Measurements from ENCODE around the gene C1D.
"Not testable (repeated sequence)": the region's sequence is repeated elsewhere in the genome, so short reads cannot be mapped to it uniquely, and the experiment has no call there.

The C1D gene

GRCh38 chr2:68000170-68000825, 62.5 kb downstream of the C1D start:
- no peaks in the 10 kb centered on the region for H3K36me3 Mint-ChIP-seq
- H3K9me3 Mint-ChIP-seq, result peaks cover 3% of the 10 kb centered on the region
- no peak for DNase-seq (ENCODE audit: low spot score in 2 of 2)
- no peaks in the 10 kb centered on the region for H3K4me1 Mint-ChIP-seq
- peaks cover 13% of the 10 kb centered on the region for H3K27me3 Mint-ChIP-seq
- ATAC-seq (ENCODE audit: low read depth), result no peak
- no peak overlapping the region for H3K27ac Mint-ChIP-seq
- no peak overlapping the region for H3K4me3 Mint-ChIP-seq

GRCh38 chr2:67999332-67999731, 63.5 kb downstream of the C1D start:
- H3K4me3 Mint-ChIP-seq, result no peak overlapping the region
- H3K9me3 Mint-ChIP-seq, result peaks cover 1% of the 10 kb centered on the region
- no peaks in the 10 kb centered on the region for H3K36me3 Mint-ChIP-seq
- ATAC-seq (ENCODE audit: low read depth) (no peak), DNase-seq (ENCODE audit: low spot score in 2 of 2) (no peak)
- H3K27ac Mint-ChIP-seq, result no peak overlapping the region
- H3K4me1 Mint-ChIP-seq, result no peaks in the 10 kb centered on the region
- H3K27me3 Mint-ChIP-seq, result peaks cover 13% of the 10 kb centered on the region

- ATAC-seq (ENCODE audit: low read depth) (no peak), DNase-seq (ENCODE audit: low spot score in 2 of 2) (no peak)
- no peaks in the 10 kb centered on the region for H3K36me3 Mint-ChIP-seq
- peaks cover 11% of the 10 kb centered on the region for H3K27me3 Mint-ChIP-seq
- H3K27ac Mint-ChIP-seq, result no peak overlapping the region
- no peak overlapping the region for H3K4me3 Mint-ChIP-seq
- H3K9me3 Mint-ChIP-seq, result peaks cover 1% of the 10 kb centered on the region
- no peaks in the 10 kb centered on the region for H3K4me1 Mint-ChIP-seq
Measured at GRCh38 chr2:67997903-67998302, 64.9 kb downstream of the C1D start.

GRCh38 chr2:67997528-67997900, 65.3 kb downstream of the C1D start:
- no peak for ATAC-seq (ENCODE audit: low read depth)
- Mint-ChIP-seq H3K36me3 (no peaks in the 10 kb centered on the region), H3K9me3 (peaks cover 1% of the 10 kb centered on the region), H3K4me3 (no peak overlapping the region), H3K27me3 (peaks cover 11% of the 10 kb centered on the region), H3K27ac (no peak overlapping the region), H3K4me1 (no peaks in the 10 kb centered on the region)
- no peak for DNase-seq (ENCODE audit: low spot score in 2 of 2)

GRCh38 chr2:67996772-67997527, 65.9 kb downstream of the C1D start:
- H3K9me3 Mint-ChIP-seq, result peaks cover 1% of the 10 kb centered on the region
- no peak overlapping the region for H3K27ac Mint-ChIP-seq
- DNase-seq (ENCODE audit: low spot score in 2 of 2) (no peak), ATAC-seq (ENCODE audit: low read depth) (no peak)
- H3K4me3 Mint-ChIP-seq, result no peak overlapping the region
- H3K4me1 Mint-ChIP-seq, result no peaks in the 10 kb centered on the region
- peaks cover 11% of the 10 kb centered on the region for H3K27me3 Mint-ChIP-seq
- H3K36me3 Mint-ChIP-seq, result no peaks in the 10 kb centered on the region

DNA sequence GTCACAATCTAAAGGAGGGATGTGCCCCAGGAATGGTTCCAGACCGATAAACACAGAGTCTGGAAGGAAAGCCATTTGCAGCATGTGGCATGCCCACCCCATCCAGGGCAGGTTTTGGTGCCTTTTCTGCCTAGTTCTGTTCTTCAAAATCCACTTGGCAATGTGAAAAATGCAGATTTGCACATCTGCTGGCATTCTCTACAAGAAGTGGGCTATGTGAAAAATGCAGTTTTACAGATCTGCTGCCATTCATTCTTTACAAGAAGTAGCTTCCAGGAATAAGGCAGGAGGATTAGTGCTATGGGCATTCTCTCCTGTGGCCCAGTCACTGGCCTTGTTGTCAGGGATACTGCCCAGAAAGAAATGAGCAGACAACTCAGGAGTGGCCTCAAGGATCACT, 68.1 kb downstream of the C1D start:
- Mint-ChIP-seq H3K4me1 (peaks cover 4% of the 10 kb centered on the region), H3K27me3 (peaks cover 9% of the 10 kb centered on the region), H3K9me3 (peaks cover 1% of the 10 kb centered on the region), H3K27ac (no peak overlapping the region), H3K4me3 (no peak overlapping the region), H3K36me3 (no peaks in the 10 kb centered on the region)
- no peak for DNase-seq (ENCODE audit: low spot score in 2 of 2)
- ATAC-seq (ENCODE audit: low read depth), result no peak

DNA sequence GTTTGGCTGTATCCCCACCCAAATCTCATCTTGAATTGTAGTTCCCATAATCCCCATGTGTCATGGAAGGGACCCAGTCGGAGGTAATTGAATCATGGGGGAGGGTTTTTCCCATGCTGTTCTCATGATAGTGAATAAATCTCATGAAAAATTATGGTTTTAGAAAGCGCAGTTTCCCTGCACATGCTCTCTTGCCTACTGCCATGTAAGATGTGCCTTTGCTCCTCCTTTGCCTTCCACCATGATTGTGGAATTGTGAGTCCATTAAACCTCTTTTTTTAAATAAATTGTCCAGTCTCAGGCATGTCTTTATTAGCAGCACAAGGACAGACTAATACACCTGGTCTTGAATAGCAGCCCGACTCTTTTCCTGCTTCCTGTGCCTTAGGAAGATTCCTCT, 68.7 kb downstream of the C1D start:
- H3K4me1 Mint-ChIP-seq; H3K36me3 Mint-ChIP-seq; H3K4me3 Mint-ChIP-seq; H3K27ac Mint-ChIP-seq; ATAC-seq (ENCODE audit: low read depth); DNase-seq (ENCODE audit: low spot score in 2 of 2); H3K9me3 Mint-ChIP-seq: not testable (repeated sequence)
- peaks cover 10% of the 10 kb centered on the region for H3K27me3 Mint-ChIP-seq

- no peak for ATAC-seq (ENCODE audit: low read depth)
- Mint-ChIP-seq H3K4me3 (no peak overlapping the region), H3K27ac (no peak overlapping the region), H3K4me1 (peaks cover 4% of the 10 kb centered on the region), H3K36me3 (no peaks in the 10 kb centered on the region), H3K27me3 (peaks cover 7% of the 10 kb centered on the region), H3K9me3 (no peaks in the 10 kb centered on the region)
- no peak for DNase-seq (ENCODE audit: low spot score in 2 of 2)
Measured at GRCh38 chr2:67993329-67993728, 69.5 kb downstream of the C1D start.

GRCh38 chr2:67991456-67991855, 71.3 kb downstream of the C1D start:
- no peak overlapping the region for H3K4me3 Mint-ChIP-seq
- H3K4me1 Mint-ChIP-seq, result peaks cover 4% of the 10 kb centered on the region
- H3K36me3 Mint-ChIP-seq, result no peaks in the 10 kb centered on the region
- H3K27me3 Mint-ChIP-seq, result peaks cover 3% of the 10 kb centered on the region
- H3K27ac Mint-ChIP-seq, result no peak overlapping the region
- ATAC-seq (ENCODE audit: low read depth), result no peak
- DNase-seq (ENCODE audit: low spot score in 2 of 2), result no peak
- H3K9me3 Mint-ChIP-seq, result no peaks in the 10 kb centered on the region
